Keratinocyte (primary cell): ENCODE results near the gene SOS1.

Source experiments
- CTCF ChIP-seq, 3 experiments: IDR thresholded peaks in 1 of 3; conservative IDR thresholded peaks in 1 of 3; optimal IDR thresholded peaks in 1 of 3; 2 replicates in 2 of 3; 3 replicates in 1 of 3; pipeline versions ENCODE3 to v1.5.1; 2011; ENCODE audit warnings: low read length in 3 of 3, mild to moderate bottlenecking in 3 of 3, moderate library complexity in 2 of 3, control low read depth in 1 of 3, inconsistent platforms in 1 of 3; ENCODE audit not compliant: insufficient read depth in 2 of 3; ENCODE audit errors: extremely low read depth in 1 of 3
- EZH2 ChIP-seq: IDR thresholded peaks from one replicate; pipeline ENCODE4 v1.6.1; 2012; ENCODE audit warnings: inconsistent platforms, mild to moderate bottlenecking, low read length, moderate library complexity

GRCh38 chr2:39008665-39009064 is 112.2 kb downstream of the SOS1 start:
- no peak for TF ChIP-seq CTCF (optimal IDR thresholded peaks at IDR 0.05 in 1 of 3, IDR thresholded peaks at IDR 0.05 in 1 of 3, conservative IDR thresholded peaks at IDR 0.05 in 1 of 3; ENCODE audit: extremely low read depth in 1 of 3, insufficient read depth in 2 of 3, low read length in 3 of 3)
- no peak for TF ChIP-seq EZH2
